HEK293 (cell line): ENCODE data around the gene TM4SF5.
A peak's percentile ranks its signal among the peaks of the same experiment; 100 is the strongest.

ENCODE experiments used
- CTCF ChIA-PET: fragments of 350-600 bp; formaldehyde crosslinking; extraction: SDS; loops from one replicate; lab custom pipeline; 2021; ENCODE audit warnings: antibody characterized with exemption; lab: Yijun Ruan, JAX
- POLR2A ChIA-PET: fragments of 300-600 bp; formaldehyde crosslinking; extraction: SDS; loops from one replicate; lab custom pipeline; 2020; ENCODE audit warnings: antibody characterized with exemption, inconsistent platforms; lab: Yijun Ruan, JAX
- H3K27ac ChIP-seq: fragments of 200-500 bp; sonication (Bioruptor generic); 2 replicates; pipeline ENCODE4 v1.5.1; 2014; ENCODE audit warnings: low read depth, low read length, control low read depth, inconsistent platforms; ENCODE audit errors: extremely low read depth
- H3K36me3 ChIP-seq, 2 experiments: fragments of 200-500 bp in 1 of 2; sonication (Bioruptor generic) in 1 of 2; 1 replicate in 1 of 2; 2 replicates in 1 of 2; pipeline ENCODE4 v1.5.1; 2014 to 2017; ENCODE audit warnings: inconsistent platforms in 2 of 2, low read length in 2 of 2; ENCODE audit not compliant: control insufficient read depth in 2 of 2, insufficient read depth in 1 of 2
- H3K4me1 ChIP-seq: fragments of 200-500 bp; sonication (Bioruptor generic); 2 replicates; pipeline ENCODE4 v1.5.1; 2014; ENCODE audit warnings: mild to moderate bottlenecking, low read length, inconsistent platforms; ENCODE audit not compliant: control insufficient read depth, insufficient read depth
- H3K4me3 ChIP-seq: 2 replicates; pipeline ENCODE4 v1.5.1; 2011; ENCODE audit warnings: low read depth, mild to moderate bottlenecking, control low read depth, low read length, moderate library complexity
- H3K9me3 ChIP-seq: fragments of 200-500 bp; sonication (Bioruptor generic); 2 replicates; pipeline ENCODE4 v1.5.1; 2014; ENCODE audit warnings: low read depth, low read length, inconsistent platforms; ENCODE audit not compliant: control insufficient read depth, insufficient read depth
- CTCF ChIP-seq: fragments of 450-650 bp; formaldehyde crosslinking; IDR thresholded peaks from 2 replicates; pipeline ENCODE4 v1.5.1; 2016; ENCODE audit warnings: missing biosample characterization, missing genetic modification characterization
- EGR2 ChIP-seq: fragments of 450-650 bp; formaldehyde crosslinking; IDR thresholded peaks from 2 replicates; pipeline ENCODE4 v1.5.1; 2016; ENCODE audit warnings: low read depth, missing biosample characterization, missing genetic modification characterization
- GLIS1 ChIP-seq: fragments of 450-650 bp; formaldehyde crosslinking; IDR thresholded peaks from 2 replicates; pipeline ENCODE4 v1.5.1; 2016; ENCODE audit warnings: missing biosample characterization, missing genetic modification characterization
- OSR2 ChIP-seq: fragments of 450-650 bp; formaldehyde crosslinking; IDR thresholded peaks from 2 replicates; pipeline ENCODE4 v1.5.1; 2016; ENCODE audit warnings: missing biosample characterization, missing genetic modification characterization
- SETDB1 ChIP-seq: IDR thresholded peaks from one replicate; pipeline ENCODE4 v1.6.1; 2017; ENCODE audit warnings: mild to moderate bottlenecking, low read length, moderate library complexity, mixed read lengths; ENCODE audit not compliant: insufficient read length
- ZBTB10 ChIP-seq: fragments of 450-650 bp; formaldehyde crosslinking; IDR thresholded peaks from 2 replicates; pipeline ENCODE4 v1.5.1; 2016; ENCODE audit warnings: missing biosample characterization, missing genetic modification characterization
- ZBTB6 ChIP-seq: fragments of 450-650 bp; formaldehyde crosslinking; IDR thresholded peaks from 2 replicates; pipeline ENCODE4 v1.5.1; 2017; ENCODE audit warnings: missing biosample characterization, missing genetic modification characterization
- ZEB2 ChIP-seq: fragments of 450-650 bp; formaldehyde crosslinking; IDR thresholded peaks from 2 replicates; pipeline ENCODE4 v1.5.1; 2016; ENCODE audit warnings: missing biosample characterization, missing genetic modification characterization
- ZIC2 ChIP-seq: fragments of 450-650 bp; formaldehyde crosslinking; IDR thresholded peaks from 2 replicates; pipeline ENCODE4 v1.5.1; 2016; ENCODE audit warnings: missing biosample characterization, missing genetic modification characterization
- ZNF146 ChIP-seq: fragments of 450-650 bp; formaldehyde crosslinking; IDR thresholded peaks from 2 replicates; pipeline ENCODE4 v1.5.1; 2016; ENCODE audit warnings: missing biosample characterization, missing genetic modification characterization
- ZNF274 ChIP-seq, 2 experiments: fragments of 200-500 bp in 1 of 2; fragments of 450-650 bp in 1 of 2; sonication (Bioruptor generic) in 1 of 2; formaldehyde crosslinking in 1 of 2; IDR thresholded peaks; 2 replicates each; pipeline versions ENCODE4 v1.5.1 to v1.6.1; 2014 to 2016; ENCODE audit warnings: borderline replicate concordance in 1 of 2, inconsistent platforms in 1 of 2, low read length in 1 of 2, missing biosample characterization in 1 of 2, missing genetic modification characterization in 1 of 2
- ZNF335 ChIP-seq: fragments of 450-650 bp; formaldehyde crosslinking; conservative IDR thresholded peaks from 2 replicates; pipeline ENCODE4 v1.5.1; 2016; ENCODE audit warnings: missing biosample characterization, missing genetic modification characterization
- ZNF366 ChIP-seq: fragments of 450-650 bp; formaldehyde crosslinking; conservative IDR thresholded peaks from 2 replicates; pipeline ENCODE4 v1.5.1; 2016; ENCODE audit warnings: missing biosample characterization, missing genetic modification characterization
- ZNF473 ChIP-seq: fragments of 450-650 bp; formaldehyde crosslinking; IDR thresholded peaks from 2 replicates; pipeline ENCODE4 v1.5.1; 2017; ENCODE audit warnings: missing biosample characterization, missing genetic modification characterization
- ZNF548 ChIP-seq: fragments of 450-650 bp; formaldehyde crosslinking; IDR thresholded peaks from 2 replicates; pipeline ENCODE4 v1.5.1; 2016; ENCODE audit warnings: missing biosample characterization, missing genetic modification characterization
- ZNF560 ChIP-seq: fragments of 450-650 bp; formaldehyde crosslinking; IDR thresholded peaks from 2 replicates; pipeline ENCODE4 v1.5.1; 2017; ENCODE audit warnings: missing biosample characterization, missing genetic modification characterization, borderline replicate concordance
- ZNF561 ChIP-seq: fragments of 450-650 bp; IDR thresholded peaks from 2 replicates; pipeline ENCODE4 v1.5.1; 2018; ENCODE audit warnings: missing biosample characterization, missing genetic modification characterization, borderline replicate concordance
- ZNF610 ChIP-seq: fragments of 450-650 bp; formaldehyde crosslinking; IDR thresholded peaks from 2 replicates; pipeline ENCODE4 v1.5.1; 2016; ENCODE audit warnings: missing biosample characterization, missing genetic modification characterization, borderline replicate concordance
- ZNF707 ChIP-seq: fragments of 450-650 bp; formaldehyde crosslinking; IDR thresholded peaks from 2 replicates; pipeline ENCODE4 v1.5.1; 2016; ENCODE audit warnings: missing biosample characterization, missing genetic modification characterization

TM4SF5 gene

GRCh38 chr17:4822835-4823234 lies 51.1 kb downstream of the TM4SF5 start:
- POLR2A ChIA-PET: no interaction called here

GRCh38 chr17:4823373-4824089 lies 51.8 kb downstream of the TM4SF5 start:
- POLR2A ChIA-PET: no interaction called here
- Histone ChIP-seq H3K36me3 (peaks cover 0 to 19% of the 10 kb centered on the region in 2 experiments; a peak in 2 of 3 replicates), H3K4me3 (no peak overlapping the region), H3K27ac (no peak overlapping the region), H3K4me1 (no peaks in the 10 kb centered on the region), H3K9me3 (no peaks in the 10 kb centered on the region)
- CTCF ChIA-PET: interaction anchor here (0.5 kb wide), 1 partner anchor 40 kb away, joined by 5 read pairs; no protein-coding TSS in a partner anchor
- no peak for TF ChIP-seq ZNF366 (tag by site-specific recombination)
- no peak for TF ChIP-seq ZNF335
- TF ChIP-seq ZNF146: no peak
- TF ChIP-seq ZNF707 (tag by site-specific recombination): no peak
- no peak for TF ChIP-seq ZNF548 (tag by site-specific recombination)

More at GRCh38 chr17:4822835-4823234, 51.1 kb downstream of the TM4SF5 start:
- no peak for TF ChIP-seq ZEB2 (tag by site-specific recombination)
- Histone ChIP-seq H3K27ac (no peak overlapping the region), H3K4me1 (no peaks in the 10 kb centered on the region), H3K36me3 (peaks cover 0 to 21% of the 10 kb centered on the region in 2 experiments; a peak in 2 of 3 replicates), H3K4me3 (no peak overlapping the region), H3K9me3 (no peaks in the 10 kb centered on the region)
- CTCF ChIA-PET: interaction anchor here (0.5 kb wide), 1 partner anchor 40 kb away, joined by 5 read pairs; no protein-coding TSS in a partner anchor

GRCh38 chr17:4827399-4827798 lies 55.7 kb downstream of the TM4SF5 start:
- H3K4me3 ChIP-seq: no peak overlapping the region
- H3K36me3 ChIP-seq: peaks cover 0 to 12% of the 10 kb centered on the region in 2 experiments; a peak in 1 of 3 replicates
- H3K9me3 ChIP-seq: no peaks in the 10 kb centered on the region
- no peak overlapping the region for H3K27ac ChIP-seq
- ChIA-PET CTCF (interaction anchor here (0.6 kb wide), 1 partner anchor 60 kb away, joined by 3 read pairs; no protein-coding TSS in a partner anchor), POLR2A (no interaction called here)
- TF ChIP-seq ZNF561 (tag by site-specific recombination): no peak
- TF ChIP-seq ZIC2 (tag by site-specific recombination): 0 out of 2 replicates have a peak, but pooled peaks have one; percentile 10
- TF ChIP-seq GLIS1: peak; percentile 73
- no peak for TF ChIP-seq ZBTB10
- TF ChIP-seq ZNF610 (tag by site-specific recombination): no peak
- TF ChIP-seq ZNF366 (tag by site-specific recombination): peak; percentile 44; the same call in 1 of the 2 replicates
- no peak for TF ChIP-seq SETDB1
- TF ChIP-seq CTCF (tag by site-specific recombination): no peak
- no peak for TF ChIP-seq ZNF473
- no peak for TF ChIP-seq ZNF274 (IDR thresholded peaks at IDR 0.05; ENCODE audit: low read length)
- no peak for TF ChIP-seq ZNF274 (tag by site-specific recombination; IDR thresholded peaks at IDR 0.05; ENCODE audit: borderline replicate concordance)
- peak; percentile 28; the same call in 1 of the 2 replicates for TF ChIP-seq OSR2 (tag by site-specific recombination)
- TF ChIP-seq ZNF560 (tag by site-specific recombination): no peak
- no peak for TF ChIP-seq ZBTB6
- no peak for TF ChIP-seq EGR2 (tag by site-specific recombination)
- no peaks in the 10 kb centered on the region for H3K4me1 ChIP-seq
